IMR-90 (cell line): ENCODE results near the gene HIVEP3. TPM values are rescaled to one million over a fixed set of nuclear protein-coding genes. Genes with fewer than 3 reads are reported as not detected.
A peak's percentile ranks its signal among the peaks of the same experiment; 100 is the strongest.

Experiments
- ATAC-seq: fragments of 200-7000 bp; cut with Tn5 transposase; 2 replicates; pipeline ENCODE4 v1.9.1; 2020; ENCODE audit warnings: low read depth, mild to moderate bottlenecking, moderate library complexity
- BruUV-seq: library from RNA; stranded (reverse); fragments of 400-500 nt; replicated peaks from 2 replicates; lab custom pipeline; 2021; lab: Mats Ljungman, UMichigan
- CTCF ChIA-PET: fragments of 300-600 bp; formaldehyde crosslinking; extraction: SDS; loops from one replicate; lab custom pipeline; 2021; ENCODE audit warnings: antibody characterized with exemption; lab: Yijun Ruan, JAX
- POLR2A ChIA-PET: fragments of 300-600 bp; sonication (Branson Sonifier 250); formaldehyde crosslinking; loops from one replicate; lab custom pipeline; 2022; ENCODE audit warnings: antibody characterized with exemption; ENCODE audit not compliant: unreplicated experiment; lab: Charles Lee
- DNase-seq: peaks from one replicate; pipeline ENCODE4 v3.0.0; 2013
- H2AFZ ChIP-seq: replicated peaks from 2 replicates; pipeline ENCODE3; 2013; ENCODE audit warnings: low read length, mild to moderate bottlenecking; ENCODE audit not compliant: poor library complexity
- H2AK5ac ChIP-seq: 2 replicates; pipeline ENCODE4 v1.6.1; 2013; ENCODE audit warnings: low read depth, low read length, inconsistent platforms
- H2AK9ac ChIP-seq: replicated peaks from 2 replicates; pipeline ENCODE3; 2013; ENCODE audit warnings: mild to moderate bottlenecking, low read depth, low read length, moderate library complexity; ENCODE audit not compliant: poor library complexity
- H2BK120ac ChIP-seq: 2 replicates; pipeline ENCODE4 v1.6.1; 2013; ENCODE audit warnings: low read depth, low read length, inconsistent platforms
- H2BK15ac ChIP-seq: 3 replicates; pipeline ENCODE4 v1.6.1; 2013; ENCODE audit warnings: low read depth, low read length, inconsistent platforms
- H2BK20ac ChIP-seq: 2 replicates; pipeline ENCODE4 v1.6.1; 2013; ENCODE audit warnings: low read depth, mild to moderate bottlenecking, inconsistent platforms, low read length, moderate library complexity
- H2BK5ac ChIP-seq: 2 replicates; pipeline ENCODE4 v1.6.1; 2013; ENCODE audit warnings: mild to moderate bottlenecking, low read depth, low read length, inconsistent platforms; ENCODE audit not compliant: poor library complexity, severe bottlenecking
- H3K14ac ChIP-seq: replicated peaks from 2 replicates; pipeline ENCODE4 v1.6.1; 2013; ENCODE audit warnings: low read depth, low read length, inconsistent platforms
- H3K18ac ChIP-seq: 2 replicates; pipeline ENCODE4 v1.6.1; 2013; ENCODE audit warnings: low read depth, low read length, control low read depth
- H3K23ac ChIP-seq: 2 replicates; pipeline ENCODE4 v1.6.1; 2013; ENCODE audit warnings: low read depth, low read length, inconsistent platforms
- H3K27ac ChIP-seq: 2 replicates; pipeline ENCODE4 v1.5.1; 2013; ENCODE audit warnings: mild to moderate bottlenecking, control low read depth, low read length; ENCODE audit not compliant: insufficient read depth
- H3K27me3 ChIP-seq: 2 replicates; pipeline ENCODE4 v1.6.1; 2013; ENCODE audit warnings: low read length; ENCODE audit not compliant: control insufficient read depth, insufficient read depth
- H3K36me3 ChIP-seq: 2 replicates; pipeline ENCODE4 v1.6.1; 2013; ENCODE audit warnings: low read length, mixed read lengths; ENCODE audit not compliant: control insufficient read depth, insufficient read depth
- H3K4ac ChIP-seq: 2 replicates; pipeline ENCODE4 v1.6.1; 2013; ENCODE audit warnings: low read depth, low read length, inconsistent platforms
- H3K4me1 ChIP-seq: 2 replicates; pipeline ENCODE4 v1.6.1; 2013; ENCODE audit warnings: low read length, mixed read lengths; ENCODE audit not compliant: control insufficient read depth, insufficient read depth
- H3K4me2 ChIP-seq: 2 replicates; pipeline ENCODE4 v1.6.1; 2013; ENCODE audit warnings: low read depth, mild to moderate bottlenecking, control low read depth, low read length, moderate library complexity
- H3K4me3 ChIP-seq: 2 replicates; pipeline ENCODE4 v1.5.1; 2013; ENCODE audit warnings: low read depth, mild to moderate bottlenecking, control low read depth, low read length, moderate library complexity; ENCODE audit not compliant: insufficient read depth
- H3K56ac ChIP-seq: 2 replicates; pipeline ENCODE4 v1.6.1; 2013; ENCODE audit warnings: low read length, inconsistent platforms; ENCODE audit not compliant: insufficient read depth; ENCODE audit errors: extremely low read depth
- H3K79me1 ChIP-seq, 2 experiments: 2 replicates each; pipeline ENCODE4 v1.6.1; 2013; ENCODE audit warnings: low read length in 2 of 2, inconsistent platforms in 1 of 2, low read depth in 1 of 2
- H3K9ac ChIP-seq: 2 replicates; pipeline ENCODE4 v1.6.1; 2013; ENCODE audit warnings: low read depth, low read length, control low read depth
- H3K9me1 ChIP-seq: 2 replicates; pipeline ENCODE4 v1.6.1; 2013; ENCODE audit warnings: low read length, inconsistent platforms; ENCODE audit not compliant: insufficient read depth
- H3K9me3 ChIP-seq: 2 replicates; pipeline ENCODE4 v1.6.1; 2013; ENCODE audit warnings: low read length; ENCODE audit not compliant: control insufficient read depth, insufficient read depth
- H4K20me1 ChIP-seq: 2 replicates; pipeline ENCODE4 v1.6.1; 2013; ENCODE audit warnings: low read length, inconsistent platforms; ENCODE audit not compliant: insufficient read depth
- H4K5ac ChIP-seq: 2 replicates; pipeline ENCODE4 v1.6.1; 2013; ENCODE audit warnings: mild to moderate bottlenecking, low read depth, low read length, control low read depth
- H4K8ac ChIP-seq, 2 experiments: 2 replicates each; pipeline ENCODE4 v1.6.1; 2013; ENCODE audit warnings: low read depth in 2 of 2, low read length in 2 of 2, control low read depth in 1 of 2, inconsistent platforms in 1 of 2
- H4K91ac ChIP-seq: 2 replicates; pipeline ENCODE4 v1.6.1; 2013; ENCODE audit warnings: low read depth, low read length, inconsistent platforms; ENCODE audit not compliant: insufficient read depth
- BHLHE40 ChIP-seq: fragments of 150-350 bp; IDR thresholded peaks from 2 replicates; pipeline ENCODE4 v1.6.1; 2016; ENCODE audit warnings: mild to moderate bottlenecking, low read depth, low read length
- CEBPB ChIP-seq: IDR thresholded peaks from 2 replicates; pipeline ENCODE4 v1.6.1; 2012; ENCODE audit warnings: low read depth, low read length, improper control_type of control experiment
- CHD1 ChIP-seq: IDR thresholded peaks from 2 replicates; pipeline ENCODE4 v1.6.1; 2012; ENCODE audit warnings: low read depth, low read length, improper control_type of control experiment
- FOS ChIP-seq: fragments of 150-350 bp; IDR thresholded peaks from 2 replicates; pipeline ENCODE4 v1.6.1; 2016; ENCODE audit warnings: low read depth, low read length
- MAFK ChIP-seq: IDR thresholded peaks from 2 replicates; pipeline ENCODE4 v1.6.1; 2012; ENCODE audit warnings: low read depth, low read length, improper control_type of control experiment
- MAZ ChIP-seq: IDR thresholded peaks from 2 replicates; pipeline ENCODE4 v1.6.1; 2012; ENCODE audit warnings: low read depth, mild to moderate bottlenecking, low read length, improper control_type of control experiment, moderate library complexity, borderline replicate concordance
- MXI1 ChIP-seq: IDR thresholded peaks from 2 replicates; pipeline ENCODE4 v1.6.1; 2012; ENCODE audit warnings: low read depth, mild to moderate bottlenecking, low read length, moderate library complexity, borderline replicate concordance
- NFE2L2 ChIP-seq: fragments of 150-350 bp; IDR thresholded peaks from 2 replicates; pipeline ENCODE4 v1.6.1; 2016; ENCODE audit warnings: low read depth, mild to moderate bottlenecking, low read length
- POLR2A ChIP-seq: IDR thresholded peaks from 2 replicates; pipeline ENCODE4 v1.6.1; 2012; ENCODE audit warnings: mild to moderate bottlenecking, low read depth, low read length
- RAD21 ChIP-seq: IDR thresholded peaks from 2 replicates; pipeline ENCODE4 v1.6.1; 2012; ENCODE audit warnings: low read length, improper control_type of control experiment
- RCOR1 ChIP-seq: IDR thresholded peaks from 2 replicates; pipeline ENCODE4 v1.6.1; 2012; ENCODE audit warnings: mild to moderate bottlenecking, low read length, improper control_type of control experiment; ENCODE audit not compliant: insufficient replicate concordance
- RFX5 ChIP-seq: IDR thresholded peaks from 2 replicates; pipeline ENCODE4 v1.8.0; 2012; ENCODE audit warnings: low read depth, mild to moderate bottlenecking, low read length, moderate library complexity
- WGBS, 2 experiments: methylation state at CpG; one replicate each; pipeline versions ENCODE4 v1.1.5 to v1.1.7; 2013; ENCODE audit warnings: missing lambda C conversion rate in 2 of 2; ENCODE audit not compliant: insufficient read length in 1 of 2; ENCODE audit errors: extremely low coverage in 2 of 2; 5-methylcytosine and 5-hydroxymethylcytosine counted together
- dilution Hi-C: fragments of 300-500 bp; cut with HindIII; formaldehyde crosslinking; loops from one replicate; pipeline ENCODE4 v1.14.3; 2018; ENCODE audit warnings: low sequenced_read_pairs; ENCODE audit not compliant: unreplicated experiment
- in situ Hi-C: fragments of 300-500 bp; cut with MboI; formaldehyde crosslinking; loops from 3 replicates; pipeline ENCODE4 v1.14.3; 2019; ENCODE audit warnings: low sequenced_read_pairs, inconsistent platforms, mixed read lengths
- intact Hi-C: fragments of 100-400 bp; cut with micrococcal nuclease; formaldehyde crosslinking; loops from 2 replicates; pipeline ENCODE4 v1.10.0; 2022
- polyA plus RNA-seq, 3 experiments: library from polyadenylated mRNA; depleted of rRNA; stranded (reverse); fragments of >200 nt; gene quantifications; 2 replicates each; pipeline ENCODE4 v1.2.3, GENCODE V29; 2012; ENCODE audit warnings: low replicate concordance in 1 of 3
- total RNA-seq: library from RNA; depleted of rRNA; stranded (reverse); fragments of >200 nt; gene quantifications from 2 replicates; pipeline ENCODE4 v1.2.3, GENCODE V29; 2012
- TF ChIP-seq, protein P1 (sequence below): fragments of 150-350 bp; IDR thresholded peaks from 2 replicates; pipeline ENCODE4 v1.6.1; 2016; ENCODE audit warnings: low read depth, mild to moderate bottlenecking, low read length, moderate library complexity, borderline replicate concordance
- TF ChIP-seq, protein P2 (sequence below): conservative IDR thresholded peaks from 2 replicates; pipeline ENCODE4 v1.5.1; 2012; ENCODE audit warnings: mild to moderate bottlenecking, low read depth, low read length, improper control_type of control experiment
- TF ChIP-seq, protein P3 (sequence below): fragments of 150-350 bp; IDR thresholded peaks from 2 replicates; pipeline ENCODE4 v1.6.1; 2017; ENCODE audit warnings: mild to moderate bottlenecking, antibody characterized with exemption, low read length, low read depth

The HIVEP3 gene
- total and polyA plus RNA-seq, 2 of the 4 experiments (the other 2 are of a cell fraction): 1.4 to 4.0 TPM

DNA sequence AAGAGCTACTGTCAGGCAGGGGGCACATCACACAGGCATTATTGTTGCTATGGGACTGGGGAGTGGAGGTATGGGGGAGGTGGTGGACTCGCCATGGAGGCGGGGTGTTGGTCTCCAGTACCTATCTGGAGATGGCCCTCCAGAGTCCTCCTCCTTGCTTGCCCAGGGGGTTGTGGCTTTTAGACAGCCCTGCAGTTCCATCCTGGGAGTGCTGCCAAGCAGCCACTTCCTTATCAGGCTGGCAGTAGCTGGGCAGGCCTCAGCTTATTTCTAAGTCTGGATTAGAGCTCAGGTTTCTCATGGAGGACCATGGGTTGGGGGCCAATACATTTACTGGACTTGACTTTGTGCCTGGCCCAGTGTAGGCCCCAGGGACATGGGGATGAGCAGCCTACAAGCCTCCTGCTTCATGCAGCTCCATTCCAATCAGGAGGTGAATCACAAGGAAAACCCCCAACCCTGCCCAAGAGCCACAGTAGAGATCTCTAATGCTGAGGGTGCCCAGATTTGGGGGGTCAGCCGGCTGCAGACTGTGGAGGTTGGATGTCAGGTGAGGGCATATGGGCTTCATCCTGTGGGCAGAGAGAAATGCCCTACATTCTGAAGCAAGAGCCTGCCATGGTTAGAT, 223.5 kb downstream of the HIVEP3 start:
- Histone ChIP-seq H3K79me1 (no peaks in the 10 kb centered on the region), H2BK20ac (no peak overlapping the region), H4K8ac (no peak overlapping the region), H2BK15ac (no peak overlapping the region), H3K4me1 (no peaks in the 10 kb centered on the region), H2AK5ac (0 out of 2 replicates have a peak overlapping the region, but pooled peaks have one; percentile 14), H3K27ac (no peak overlapping the region), H3K14ac (no peak overlapping the region), H3K18ac (no peak overlapping the region), H3K27me3 (no peaks in the 10 kb centered on the region), H4K5ac (no peak overlapping the region), H3K4me3 (no peak overlapping the region), H2BK5ac (no peak overlapping the region), H2AFZ (no peak overlapping the region), H4K91ac (no peak overlapping the region), H3K56ac (no peak overlapping the region), H3K9me1 (peaks cover 5% of the 10 kb centered on the region; the same call in 1 of the 2 replicates), H3K36me3 (no peaks in the 10 kb centered on the region), H3K23ac (no peak overlapping the region), H4K20me1 (no peaks in the 10 kb centered on the region), H3K9me3 (no peaks in the 10 kb centered on the region), H2AK9ac (no peak overlapping the region), H3K9ac (no peak overlapping the region), H2BK120ac (no peak overlapping the region), H3K4ac (no peak overlapping the region), H3K4me2 (no peak overlapping the region)
- ATAC-seq (peak; percentile 44), DNase-seq (no peak)
- BruUV-seq: no TSS peak
- no CpG with 5 or more reads among the region's 3 CpGs for WGBS, 2 experiments
- TF ChIP-seq MAZ (no peak), NFE2L2 (no peak), POLR2A (no peak), BHLHE40 (no peak), CHD1 (no peak), CEBPB (no peak), MXI1 (no peak), RFX5 (no peak), RAD21 (no peak), FOS (no peak), RCOR1 (no peak), MAFK (no peak)
- TF ChIP-seq, protein P1, sequence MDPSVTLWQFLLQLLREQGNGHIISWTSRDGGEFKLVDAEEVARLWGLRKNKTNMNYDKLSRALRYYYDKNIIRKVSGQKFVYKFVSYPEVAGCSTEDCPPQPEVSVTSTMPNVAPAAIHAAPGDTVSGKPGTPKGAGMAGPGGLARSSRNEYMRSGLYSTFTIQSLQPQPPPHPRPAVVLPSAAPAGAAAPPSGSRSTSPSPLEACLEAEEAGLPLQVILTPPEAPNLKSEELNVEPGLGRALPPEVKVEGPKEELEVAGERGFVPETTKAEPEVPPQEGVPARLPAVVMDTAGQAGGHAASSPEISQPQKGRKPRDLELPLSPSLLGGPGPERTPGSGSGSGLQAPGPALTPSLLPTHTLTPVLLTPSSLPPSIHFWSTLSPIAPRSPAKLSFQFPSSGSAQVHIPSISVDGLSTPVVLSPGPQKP: no peak
- TF ChIP-seq, protein P2, sequence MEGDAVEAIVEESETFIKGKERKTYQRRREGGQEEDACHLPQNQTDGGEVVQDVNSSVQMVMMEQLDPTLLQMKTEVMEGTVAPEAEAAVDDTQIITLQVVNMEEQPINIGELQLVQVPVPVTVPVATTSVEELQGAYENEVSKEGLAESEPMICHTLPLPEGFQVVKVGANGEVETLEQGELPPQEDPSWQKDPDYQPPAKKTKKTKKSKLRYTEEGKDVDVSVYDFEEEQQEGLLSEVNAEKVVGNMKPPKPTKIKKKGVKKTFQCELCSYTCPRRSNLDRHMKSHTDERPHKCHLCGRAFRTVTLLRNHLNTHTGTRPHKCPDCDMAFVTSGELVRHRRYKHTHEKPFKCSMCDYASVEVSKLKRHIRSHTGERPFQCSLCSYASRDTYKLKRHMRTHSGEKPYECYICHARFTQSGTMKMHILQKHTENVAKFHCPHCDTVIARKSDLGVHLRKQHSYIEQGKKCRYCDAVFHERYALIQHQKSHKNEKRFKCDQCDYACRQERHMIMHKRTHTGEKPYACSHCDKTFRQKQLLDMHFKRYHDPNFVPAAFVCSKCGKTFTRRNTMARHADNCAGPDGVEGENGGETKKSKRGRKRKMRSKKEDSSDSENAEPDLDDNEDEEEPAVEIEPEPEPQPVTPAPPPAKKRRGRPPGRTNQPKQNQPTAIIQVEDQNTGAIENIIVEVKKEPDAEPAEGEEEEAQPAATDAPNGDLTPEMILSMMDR: no peak
- TF ChIP-seq, protein P3, sequence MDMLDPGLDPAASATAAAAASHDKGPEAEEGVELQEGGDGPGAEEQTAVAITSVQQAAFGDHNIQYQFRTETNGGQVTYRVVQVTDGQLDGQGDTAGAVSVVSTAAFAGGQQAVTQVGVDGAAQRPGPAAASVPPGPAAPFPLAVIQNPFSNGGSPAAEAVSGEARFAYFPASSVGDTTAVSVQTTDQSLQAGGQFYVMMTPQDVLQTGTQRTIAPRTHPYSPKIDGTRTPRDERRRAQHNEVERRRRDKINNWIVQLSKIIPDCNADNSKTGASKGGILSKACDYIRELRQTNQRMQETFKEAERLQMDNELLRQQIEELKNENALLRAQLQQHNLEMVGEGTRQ: no peak
- in situ Hi-C loops: no loop called here
- intact Hi-C loops: no loop called here
- ChIA-PET CTCF (interaction anchor here (0.6 kb wide), 1 partner anchor 11 kb away, joined by 3 read pairs; no protein-coding TSS in a partner anchor), POLR2A (no interaction called here)
- dilution Hi-C loops: no loop called here
